NCI-H1105 (cell line): ENCODE results near the gene HOXC6.

Source experiments
- DNase-seq: peaks from one replicate; lab custom pipeline; 2025; lab: John Stamatoyannopoulos, UW

HOXC6 gene

DNA sequence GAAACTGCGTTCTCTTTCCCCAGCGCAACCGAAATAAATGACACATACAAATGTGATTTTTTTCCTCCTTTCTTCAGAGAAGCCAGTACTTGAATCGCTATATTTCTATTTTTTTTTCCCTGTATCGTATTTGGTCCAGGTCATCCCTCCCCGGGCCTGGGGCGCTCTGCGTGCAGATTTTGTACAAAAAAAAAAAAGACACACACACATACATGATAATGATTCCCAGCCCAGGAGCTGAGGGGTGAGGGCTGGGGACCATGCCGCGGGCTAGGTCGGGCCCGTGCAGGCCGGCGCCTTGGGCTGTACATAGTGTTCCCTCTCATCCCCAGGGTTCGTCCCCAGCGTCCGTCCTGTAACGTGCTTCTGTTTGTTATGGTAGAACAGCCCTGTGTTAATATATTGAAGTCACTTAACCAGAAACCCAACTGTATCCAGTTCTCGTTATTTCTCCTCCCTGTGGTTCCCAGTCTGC, 25.3 kb upstream of the HOXC6 start:
- DNase-seq: no peak

DNA sequence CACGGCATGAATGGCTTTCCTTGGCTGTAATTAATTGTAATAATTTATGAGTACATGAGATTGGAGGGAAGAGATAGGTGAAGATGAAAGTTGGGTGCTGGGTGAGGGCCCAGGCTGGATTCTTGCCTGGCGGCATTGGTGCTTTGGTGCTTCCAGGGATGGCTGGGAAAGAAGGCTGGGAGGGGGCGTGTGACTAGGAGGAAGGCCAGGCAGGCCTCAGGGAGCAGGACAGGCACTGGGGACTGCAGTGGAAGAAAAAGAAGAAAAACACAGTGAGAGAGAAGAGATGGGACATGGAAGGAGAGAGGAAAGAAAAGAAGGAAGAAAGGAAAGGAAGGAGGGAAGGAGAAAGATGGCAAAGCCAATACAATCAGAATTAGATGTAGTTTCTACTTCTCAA, 24.6 kb upstream of the HOXC6 start:
- no peak for DNase-seq

DNA sequence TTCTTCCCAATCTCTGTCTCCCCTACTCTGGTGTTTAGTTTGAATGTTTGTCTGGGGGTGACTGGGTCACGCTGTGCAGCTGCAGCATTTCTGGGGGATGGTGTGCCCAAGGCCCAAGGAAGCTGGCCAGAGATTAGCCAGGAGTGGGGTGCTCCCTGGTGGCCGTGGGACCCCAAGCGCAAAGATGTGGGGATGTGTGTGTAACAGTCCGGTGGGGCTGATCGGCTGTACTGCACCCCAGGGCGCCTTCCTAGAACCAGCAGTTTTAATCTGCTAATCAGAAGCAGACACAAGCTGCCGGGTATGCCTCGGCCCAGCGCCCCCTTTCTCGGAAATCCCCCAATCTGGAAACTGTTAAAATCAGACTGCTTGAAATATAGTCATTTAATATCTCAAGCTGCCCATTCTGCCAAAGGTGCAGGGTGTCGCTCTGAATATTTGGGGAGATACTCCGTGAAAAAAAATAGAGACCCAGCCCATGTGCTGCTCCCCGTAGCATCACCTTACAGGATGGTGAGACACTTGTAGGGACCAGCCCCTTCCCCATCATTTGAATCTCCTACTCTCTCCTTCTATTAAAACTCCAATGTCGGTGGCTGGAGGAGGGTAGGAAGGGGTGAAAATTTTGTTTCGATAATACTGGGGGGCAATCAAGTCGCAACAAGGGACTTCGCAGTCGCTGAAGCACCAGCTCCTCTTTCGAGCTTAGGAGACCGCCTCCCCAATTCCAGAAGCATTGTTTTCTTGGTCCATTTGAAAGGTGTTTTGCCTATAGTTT, 24.0 kb upstream of the HOXC6 start:
- DNase-seq: no peak

DNA sequence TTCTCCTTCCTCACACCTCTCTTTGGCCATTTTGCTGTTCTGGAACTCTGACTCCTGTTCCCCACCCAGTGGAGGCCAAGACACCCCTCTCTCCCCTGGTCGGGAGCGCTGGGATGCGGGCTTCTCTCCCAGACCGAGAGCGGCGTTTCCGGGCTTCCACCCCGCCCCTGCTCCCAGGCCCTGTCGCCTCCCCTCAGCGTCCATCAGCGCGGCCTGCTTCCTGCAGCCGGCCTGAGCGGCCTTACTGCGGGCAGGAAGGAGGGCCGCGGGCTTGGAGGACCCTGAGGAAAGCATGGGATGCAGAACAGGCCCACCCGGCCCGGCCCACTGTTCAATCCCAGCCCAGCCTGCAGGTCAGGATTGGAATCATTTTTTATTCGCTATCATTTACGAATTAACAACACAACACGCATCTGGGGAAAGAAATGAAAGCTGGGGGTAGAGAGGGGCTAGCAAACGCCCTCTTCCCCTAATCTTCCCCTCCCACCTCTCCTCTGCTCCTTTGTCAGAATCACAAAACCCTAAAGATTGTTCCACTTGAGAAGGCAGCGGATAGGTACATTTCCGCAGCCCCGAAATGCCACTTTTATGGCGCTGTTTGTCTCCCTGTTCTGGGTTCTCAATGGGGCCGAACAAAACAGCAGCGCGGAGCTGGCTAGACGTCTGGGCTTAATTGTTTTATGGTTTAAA, 23.3 kb upstream of the HOXC6 start:
- DNase-seq: no peak

DNA sequence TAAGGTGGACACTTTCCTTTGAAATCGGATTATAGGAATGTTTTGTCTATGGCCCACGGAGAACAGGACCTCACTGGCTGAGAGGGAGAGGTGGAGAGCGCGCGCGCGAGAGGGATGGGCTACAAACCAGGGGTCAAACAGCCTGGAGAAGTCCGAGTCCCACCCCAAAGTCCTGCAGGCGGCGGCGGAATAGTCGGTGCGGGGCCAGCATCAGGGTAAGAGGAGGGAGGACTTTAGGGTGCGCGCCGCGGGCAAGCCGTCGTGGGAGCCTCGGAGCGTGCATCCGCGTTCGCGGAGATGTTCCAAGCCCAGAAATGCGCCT, 22.7 kb upstream of the HOXC6 start:
- no peak for DNase-seq

DNA sequence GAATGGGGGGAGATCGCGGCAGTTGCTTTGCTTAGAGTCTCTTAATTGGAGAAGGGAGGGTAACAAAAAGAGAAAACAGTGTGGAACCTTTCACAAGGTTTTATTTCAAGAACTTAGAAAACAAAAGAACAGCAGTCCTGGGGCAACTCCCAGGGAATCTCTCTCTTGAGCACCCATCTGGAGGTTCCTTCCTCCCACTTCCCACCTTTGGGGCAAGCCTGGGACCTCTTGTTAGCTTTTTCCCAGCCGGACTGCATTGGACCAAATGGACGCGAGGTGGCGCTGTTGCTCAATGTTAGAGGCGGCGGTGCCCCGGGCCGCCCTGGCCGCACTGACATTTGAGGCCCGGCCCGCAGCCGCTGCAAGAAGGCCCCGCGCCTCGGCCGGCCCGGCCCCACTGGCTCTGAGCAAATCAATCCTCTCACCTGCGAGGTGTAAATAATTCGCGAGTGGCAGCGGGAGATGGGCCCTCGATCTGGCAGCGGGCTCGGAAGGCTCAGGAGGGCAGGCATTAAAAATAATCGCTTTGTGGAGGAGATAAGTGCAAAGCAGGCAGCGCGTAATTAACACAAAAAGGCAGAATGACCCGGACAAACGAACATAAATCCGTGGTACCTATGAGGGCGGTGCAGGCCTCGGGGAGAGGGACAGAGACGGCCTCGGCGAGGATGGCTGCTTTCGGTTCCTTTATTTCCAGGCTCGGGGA, 22.2 kb upstream of the HOXC6 start:
- no peak for DNase-seq

DNA sequence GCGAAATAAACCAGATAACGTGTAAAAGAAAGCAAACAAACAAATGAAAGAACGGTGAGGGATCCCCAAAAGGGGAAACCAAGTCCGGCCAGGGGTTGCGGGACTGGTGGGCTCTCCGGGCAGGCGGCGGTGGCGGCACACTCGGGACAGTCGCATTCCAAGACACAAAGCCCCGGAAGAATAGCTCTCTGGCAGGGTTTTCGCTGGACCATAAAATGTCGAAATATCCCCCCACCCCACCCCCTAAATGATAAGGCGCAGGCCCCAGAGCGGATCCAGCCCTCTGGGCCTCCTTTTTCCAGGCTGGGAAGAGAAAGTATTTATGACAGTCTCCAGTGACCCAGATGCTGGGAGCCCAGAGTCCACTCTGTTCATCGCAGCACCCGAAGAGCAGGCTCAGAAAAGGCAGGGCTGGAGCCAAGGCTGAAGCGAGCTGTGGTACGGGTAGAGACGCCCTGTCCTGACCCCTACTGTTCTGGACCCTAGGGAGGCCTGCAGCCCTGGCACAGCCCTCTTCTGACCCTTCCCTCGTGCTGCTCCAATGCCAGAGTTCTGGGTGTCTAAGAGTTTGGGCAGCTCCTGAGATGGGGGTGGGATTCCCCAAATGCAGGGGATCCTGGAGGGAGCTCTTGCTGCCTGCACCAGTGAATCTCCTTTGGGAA, 21.6 kb upstream of the HOXC6 start:
- DNase-seq: no peak

DNA sequence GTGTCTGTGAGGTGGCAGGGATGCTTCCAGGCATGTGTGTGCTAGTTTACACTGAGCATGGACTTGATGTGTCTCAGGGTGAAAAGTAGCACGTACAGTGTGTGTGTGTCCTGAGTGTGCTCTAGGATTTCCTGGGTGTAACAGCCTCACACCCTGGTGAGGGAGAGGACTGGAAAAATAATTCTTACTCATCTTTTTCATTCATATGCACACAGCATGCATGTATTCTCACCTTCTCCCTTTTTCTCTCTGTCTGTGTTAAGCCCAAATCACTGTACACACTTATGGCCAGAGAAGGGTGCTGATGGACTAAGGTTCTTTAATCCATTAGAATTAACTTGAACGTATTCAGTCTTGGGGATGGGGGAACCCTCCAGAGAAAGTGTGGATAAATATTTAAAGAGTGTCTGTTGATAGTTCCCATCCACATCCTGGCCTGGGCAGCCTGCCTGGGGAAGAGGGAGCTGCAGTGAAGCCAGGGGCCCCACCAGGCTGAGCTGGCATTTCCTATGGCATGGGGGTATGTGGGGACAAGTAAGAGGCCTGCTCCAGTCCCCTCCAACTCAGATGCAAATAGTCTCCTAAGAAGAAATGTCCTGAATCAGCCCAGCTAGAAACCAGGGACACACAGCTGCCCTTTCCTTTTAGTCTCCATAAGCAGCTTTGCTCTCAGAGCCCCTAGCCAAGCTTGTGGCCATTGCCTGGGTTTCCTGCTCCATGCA, 20.5 kb upstream of the HOXC6 start:
- DNase-seq: no peak

DNA sequence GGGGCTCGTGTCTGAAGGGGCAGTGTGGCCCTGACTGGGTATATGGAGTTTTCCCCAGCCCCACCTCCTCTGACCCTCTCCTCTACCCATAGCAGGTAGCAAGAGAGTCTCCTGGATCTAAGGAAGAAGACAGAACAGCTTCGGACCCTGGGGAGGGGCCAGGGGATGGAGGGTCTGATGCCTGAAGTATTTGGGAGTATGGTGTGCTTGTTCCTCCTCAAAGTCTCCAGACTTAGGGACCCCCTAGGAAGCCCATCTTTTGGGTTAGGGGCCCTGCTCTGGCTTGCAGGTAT, 20.0 kb upstream of the HOXC6 start:
- DNase-seq: no peak

DNA sequence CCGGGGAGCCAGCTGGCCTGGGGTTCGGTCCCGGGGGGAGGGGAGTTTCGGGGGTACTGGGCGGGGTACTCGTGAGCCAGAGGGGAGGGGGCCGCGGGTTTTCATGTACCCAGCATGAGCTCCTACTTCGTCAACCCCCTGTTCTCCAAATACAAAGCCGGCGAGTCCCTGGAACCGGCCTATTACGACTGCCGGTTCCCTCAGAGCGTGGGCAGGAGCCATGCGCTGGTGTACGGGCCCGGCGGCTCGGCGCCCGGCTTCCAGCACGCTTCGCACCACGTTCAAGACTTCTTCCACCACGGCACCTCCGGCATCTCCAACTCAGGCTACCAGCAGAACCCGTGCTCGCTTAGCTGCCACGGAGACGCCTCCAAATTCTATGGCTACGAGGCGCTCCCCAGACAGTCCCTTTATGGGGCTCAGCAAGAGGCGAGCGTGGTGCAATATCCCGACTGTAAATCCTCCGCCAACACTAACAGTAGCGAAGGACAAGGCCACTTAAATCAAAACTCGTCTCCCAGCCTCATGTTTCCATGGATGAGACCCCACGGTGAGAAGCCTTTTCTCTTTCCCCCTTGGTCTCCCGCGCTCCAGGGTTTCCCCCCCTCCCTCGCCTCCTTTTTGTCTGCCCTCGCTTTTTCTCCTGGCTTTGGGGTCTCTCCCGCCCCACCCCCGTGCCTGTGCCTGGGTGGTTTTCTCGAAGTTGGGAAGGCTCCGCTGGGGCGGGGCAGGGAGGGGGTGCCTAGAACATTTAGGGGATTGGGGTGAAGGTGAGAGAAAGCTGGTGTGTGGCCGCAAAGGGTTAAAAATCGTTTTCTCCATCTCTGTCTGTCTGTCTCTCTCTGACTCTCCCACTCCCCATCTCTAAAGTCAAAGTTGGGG, 18.8 kb upstream of the HOXC6 start:
- no peak for DNase-seq

DNA sequence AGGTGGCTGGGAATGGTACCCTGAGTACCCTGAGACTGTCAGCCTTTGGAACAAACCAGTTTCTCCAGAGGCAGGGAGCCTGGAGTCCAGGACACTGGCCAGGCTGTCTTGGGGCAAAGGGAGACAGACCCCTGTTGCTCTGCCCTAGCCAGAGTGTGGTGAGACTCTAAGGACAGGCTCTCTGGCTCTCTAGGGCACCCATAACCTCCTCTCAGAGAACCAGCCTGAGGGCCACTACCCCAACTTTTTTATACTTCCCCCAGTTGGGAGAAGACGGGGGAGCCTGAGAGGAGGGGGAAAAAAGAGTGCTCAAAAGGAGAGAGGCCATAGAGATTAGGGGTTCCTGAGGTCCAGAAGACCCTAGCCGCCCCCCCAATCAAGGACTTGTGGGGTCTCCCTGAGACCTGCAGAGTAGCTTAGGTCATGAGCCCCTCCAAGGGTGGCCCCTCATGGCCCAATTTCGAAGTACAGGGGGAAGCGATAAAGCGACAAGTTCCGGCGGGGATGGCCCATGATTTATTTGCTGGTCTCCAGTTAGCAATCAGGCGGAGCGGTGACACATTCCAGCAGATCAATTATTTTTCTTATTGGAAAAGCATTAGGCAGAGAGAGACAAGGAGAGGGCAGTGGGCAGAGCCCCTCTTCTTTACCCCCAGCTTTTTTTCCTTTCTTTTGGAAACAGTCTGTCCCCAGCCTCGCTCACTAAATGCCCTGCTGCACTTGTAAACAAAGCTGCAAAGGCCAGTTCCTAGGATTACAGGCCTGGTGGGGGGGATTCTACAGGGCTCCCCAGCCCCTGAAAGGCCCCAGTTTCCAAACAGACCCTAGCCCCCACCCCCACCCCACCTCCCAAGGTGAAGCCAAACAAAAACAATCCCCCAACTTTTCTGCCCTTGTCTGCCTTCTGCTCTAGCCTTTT, 17.9 kb upstream of the HOXC6 start:
- DNase-seq: no peak

DNA sequence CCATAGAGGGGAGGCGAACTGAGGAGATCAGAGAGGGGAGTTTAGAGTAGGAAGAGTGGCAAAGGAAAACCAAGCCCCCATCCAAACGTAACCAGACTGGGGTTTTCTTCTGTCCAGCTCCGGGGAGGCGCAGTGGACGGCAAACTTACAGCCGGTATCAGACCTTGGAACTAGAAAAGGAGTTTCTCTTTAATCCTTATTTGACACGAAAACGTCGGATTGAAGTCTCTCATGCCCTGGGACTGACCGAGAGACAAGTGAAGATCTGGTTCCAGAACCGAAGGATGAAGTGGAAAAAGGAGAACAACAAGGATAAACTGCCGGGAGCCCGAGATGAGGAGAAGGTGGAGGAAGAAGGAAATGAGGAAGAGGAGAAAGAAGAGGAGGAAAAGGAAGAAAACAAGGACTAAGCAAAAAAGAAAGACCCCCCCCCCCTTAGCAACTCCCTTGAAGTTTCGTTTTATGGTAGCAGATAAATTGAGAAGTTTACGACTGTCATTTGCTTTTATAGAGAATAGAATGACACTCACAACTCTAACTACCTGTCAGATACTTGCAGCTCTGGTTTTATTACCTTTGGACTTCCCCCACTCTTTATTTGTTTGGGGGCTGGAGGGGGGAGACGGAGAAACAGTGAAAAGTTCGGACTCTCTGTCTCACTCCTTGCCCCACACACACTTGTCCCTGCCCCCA, 17.1 kb upstream of the HOXC6 start:
- DNase-seq: no peak

DNA sequence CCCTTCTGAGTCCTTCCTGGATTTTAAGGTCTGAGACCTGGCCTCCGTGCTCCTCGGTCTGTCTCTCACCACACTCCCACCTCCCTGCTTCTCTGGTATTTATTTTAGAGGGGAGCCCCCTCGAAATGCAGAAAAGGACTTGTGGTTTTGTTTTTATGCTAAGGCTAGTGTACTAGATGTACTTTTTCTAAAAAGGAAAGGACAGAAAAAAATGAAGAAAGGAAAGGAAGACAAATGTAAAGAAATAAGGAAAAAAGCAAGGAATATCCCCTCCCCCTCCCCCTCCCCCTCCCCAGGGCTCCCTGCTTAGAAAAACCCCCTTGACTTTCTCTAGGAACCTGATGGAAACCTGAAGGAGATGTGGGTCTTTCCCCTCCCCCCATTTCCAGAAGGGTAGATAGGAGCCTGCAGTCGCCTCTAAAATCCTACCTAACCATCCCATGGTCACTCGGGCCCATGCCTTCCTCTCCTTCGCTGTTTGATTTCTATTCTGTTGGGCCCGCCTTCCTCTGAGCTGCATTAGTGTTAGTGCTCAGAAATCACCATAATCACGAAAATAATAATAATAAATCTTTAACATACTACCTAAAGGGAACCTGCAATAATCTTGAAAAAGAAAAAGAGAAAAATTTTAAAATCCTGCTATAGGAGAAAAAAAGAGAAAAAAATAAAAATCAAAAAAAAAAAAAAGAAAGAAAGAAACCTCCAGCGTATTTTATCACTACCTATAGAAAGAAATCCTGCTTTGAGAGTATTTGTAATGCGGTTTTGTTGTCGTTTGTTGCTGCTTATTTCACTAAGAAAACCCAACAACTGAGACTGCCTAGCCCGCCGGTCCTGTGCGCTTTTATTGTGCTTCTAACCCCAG, 16.3 kb upstream of the HOXC6 start:
- DNase-seq: no peak

DNA sequence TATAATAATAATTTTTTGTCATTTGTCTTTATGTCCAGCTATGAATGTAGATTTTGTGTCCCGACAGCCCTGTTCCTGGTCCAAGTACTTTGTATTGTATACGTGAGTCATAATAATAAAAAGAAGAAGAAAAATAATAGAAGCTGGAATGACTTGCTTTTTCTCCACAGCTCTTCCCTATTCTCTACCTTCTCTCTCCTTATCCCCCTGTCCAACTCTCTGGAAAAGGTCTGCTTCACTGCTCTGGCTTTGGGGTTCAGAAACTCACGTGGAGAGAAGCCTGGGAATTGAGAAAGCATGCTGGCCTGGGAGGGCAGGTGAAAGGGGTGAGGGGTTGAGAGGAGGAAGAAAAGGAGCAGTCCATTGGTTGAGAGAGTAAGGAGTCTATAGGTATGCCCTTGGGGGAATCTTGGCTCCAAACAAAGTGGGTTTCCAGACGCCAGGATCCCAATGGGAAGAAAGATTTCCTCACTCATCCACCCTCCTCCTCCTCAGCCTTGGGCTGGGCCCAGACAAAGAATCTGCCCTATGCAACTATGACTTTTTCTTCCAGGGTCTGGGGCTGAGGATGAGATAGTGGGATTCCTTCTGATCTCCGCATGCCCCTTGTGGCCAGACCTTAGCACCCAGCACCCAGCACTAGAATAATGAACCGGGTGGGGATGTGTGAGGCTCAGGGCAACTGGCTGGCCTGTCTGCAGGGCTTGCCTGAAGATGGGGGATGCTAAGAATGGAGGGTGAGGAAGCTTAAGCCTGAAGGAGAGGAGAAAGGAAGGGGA, 15.4 kb upstream of the HOXC6 start:
- DNase-seq: no peak

DNA sequence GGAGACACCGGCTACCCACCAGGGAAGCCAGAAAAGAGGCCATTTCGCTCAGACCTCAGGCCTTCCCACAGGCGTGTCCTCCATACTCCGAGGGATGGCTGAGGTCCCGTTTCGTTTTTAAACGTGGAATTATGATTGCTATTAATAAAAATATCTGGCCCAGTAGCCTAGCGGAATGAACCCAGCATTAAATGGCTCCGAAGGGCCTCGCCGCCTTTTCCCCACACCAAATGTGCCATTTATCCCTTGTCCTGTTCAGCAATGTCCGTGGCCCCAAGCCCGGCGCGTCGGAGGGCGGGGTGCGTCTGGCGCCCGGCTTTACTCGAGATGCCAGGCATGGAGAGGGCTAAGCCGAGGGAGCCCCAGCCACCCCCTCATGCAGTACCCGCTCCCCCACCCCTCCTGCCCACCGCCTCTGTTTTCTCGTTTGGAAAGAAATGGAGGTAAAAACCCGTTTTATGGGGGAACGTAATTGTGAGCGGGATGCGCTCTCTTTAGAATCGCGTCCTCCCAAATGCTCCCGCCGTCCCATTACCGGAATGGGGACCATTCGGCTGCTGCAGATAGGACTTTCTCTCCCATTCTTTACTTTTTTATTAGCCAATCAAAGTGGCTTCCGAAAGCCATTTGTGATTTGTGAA, 13.7 kb upstream of the HOXC6 start:
- DNase-seq: no peak

DNA sequence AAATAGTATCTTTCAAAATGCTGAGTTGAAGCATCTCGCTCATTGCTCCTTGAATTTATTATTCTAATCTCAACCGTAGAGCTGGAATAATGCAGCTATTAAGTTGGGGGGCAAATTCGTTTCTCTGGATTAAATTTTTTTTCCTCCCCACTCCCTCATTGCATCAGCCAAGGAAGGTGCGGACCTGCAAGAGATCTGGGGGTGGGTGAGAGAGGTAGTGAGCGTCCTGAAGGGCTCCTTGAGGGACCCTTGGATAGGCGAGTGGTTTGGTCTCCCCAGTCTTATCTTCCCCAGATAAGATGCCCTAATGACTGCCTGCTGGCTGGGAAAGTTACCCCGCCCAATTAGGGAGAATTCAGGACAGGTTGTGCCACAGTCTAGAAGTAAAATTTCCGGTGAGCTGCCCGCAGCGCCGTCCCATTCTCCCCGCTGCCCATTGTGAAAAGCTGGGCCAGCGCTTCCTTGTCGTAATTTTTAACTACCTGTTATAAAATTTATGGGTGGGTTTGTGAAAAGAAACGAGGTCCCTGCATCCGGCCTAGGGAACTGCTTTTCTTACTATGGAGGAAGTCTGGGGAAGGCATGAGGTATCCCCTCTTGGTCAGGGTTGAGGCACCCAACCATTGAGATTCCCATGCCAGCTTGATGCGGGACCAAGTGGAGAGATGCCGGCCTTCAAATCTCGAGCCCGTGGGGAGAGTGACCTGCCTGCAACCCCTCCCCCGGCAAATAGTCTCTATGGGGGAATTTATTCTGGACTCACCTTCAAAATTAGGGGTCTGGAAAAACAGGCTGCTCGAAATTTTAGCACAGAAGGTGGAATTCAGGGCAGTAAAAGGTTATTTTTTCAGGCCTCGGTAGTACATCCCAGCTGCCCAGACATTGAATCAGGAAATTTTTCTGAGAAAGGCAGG, 13.0 kb upstream of the HOXC6 start:
- no peak for DNase-seq
